Measurements from ENCODE around the gene FGF19.

The FGF19 gene

GRCh38 chr11:69664901-69665300, 38.9 kb downstream of the FGF19 start:
- H3K36me3 ChIP-seq = peaks cover 4% of the 10 kb centered on the region
- no peaks in the 10 kb centered on the region for H3K27me3 ChIP-seq (ENCODE audit: insufficient read depth, low read depth, severe bottlenecking)

GRCh38 chr11:69664103-69664775, 39.6 kb downstream of the FGF19 start:
- Histone ChIP-seq H3K4me3 (ENCODE audit: low read depth, low read length) (no peak overlapping the region), H3K27ac (no peak overlapping the region), H3K9me3 (ENCODE audit: severe bottlenecking) (no peaks in the 10 kb centered on the region), H3K27me3 (ENCODE audit: insufficient read depth, low read depth, severe bottlenecking) (no peaks in the 10 kb centered on the region), H3K36me3 (peaks cover 3% of the 10 kb centered on the region)
- DNase-seq = no peak
- no peak for TF ChIP-seq CTCF (IDR thresholded peaks at IDR 0.05; ENCODE audit: low read depth, low read length)

More at GRCh38 chr11:69664901-69665300, 38.9 kb downstream of the FGF19 start:
- DNase-seq = no peak
- no peak overlapping the region for H3K27ac ChIP-seq
- no peak overlapping the region for H3K4me3 ChIP-seq (ENCODE audit: low read depth, low read length)
- H3K9me3 ChIP-seq (ENCODE audit: severe bottlenecking) = no peaks in the 10 kb centered on the region
- TF ChIP-seq CTCF (IDR thresholded peaks at IDR 0.05; ENCODE audit: low read depth, low read length) = no peak

- no peak for DNase-seq
- Histone ChIP-seq H3K36me3 (no peaks in the 10 kb centered on the region; the same call in 1 of the 2 replicates), H3K4me3 (ENCODE audit: low read depth, low read length) (no peak overlapping the region), H3K27ac (no peak overlapping the region), H3K9me3 (ENCODE audit: severe bottlenecking) (no peaks in the 10 kb centered on the region), H3K27me3 (ENCODE audit: insufficient read depth, low read depth, severe bottlenecking) (no peaks in the 10 kb centered on the region)
- TF ChIP-seq CTCF (IDR thresholded peaks at IDR 0.05; ENCODE audit: low read depth, low read length) = no peak
Measured at GRCh38 chr11:69663326-69663725, 40.5 kb downstream of the FGF19 start.

- Histone ChIP-seq H3K27ac (no peak overlapping the region), H3K27me3 (ENCODE audit: insufficient read depth, low read depth, severe bottlenecking) (no peaks in the 10 kb centered on the region), H3K36me3 (no peaks in the 10 kb centered on the region; the same call in 1 of the 2 replicates), H3K4me3 (ENCODE audit: low read depth, low read length) (no peak overlapping the region), H3K9me3 (ENCODE audit: severe bottlenecking) (no peaks in the 10 kb centered on the region)
- no peak for TF ChIP-seq CTCF (IDR thresholded peaks at IDR 0.05; ENCODE audit: low read depth, low read length)
- DNase-seq = no peak
Measured at GRCh38 chr11:69662806-69663205, 41.0 kb downstream of the FGF19 start.

- Histone ChIP-seq H3K27me3 (ENCODE audit: insufficient read depth, low read depth, severe bottlenecking) (no peaks in the 10 kb centered on the region), H3K4me3 (ENCODE audit: low read depth, low read length) (no peak overlapping the region), H3K27ac (no peak overlapping the region), H3K9me3 (ENCODE audit: severe bottlenecking) (no peaks in the 10 kb centered on the region), H3K36me3 (no peaks in the 10 kb centered on the region; the same call in 1 of the 2 replicates)
- TF ChIP-seq CTCF (IDR thresholded peaks at IDR 0.05; ENCODE audit: low read depth, low read length) = peak; percentile 41
- DNase-seq = no peak
Measured at GRCh38 chr11:69662021-69662698, 41.7 kb downstream of the FGF19 start.

All from WERI-Rb-1 (cell line).